Right lobe of liver (tissue), 4 donors: ENCODE results near the gene EXOC1L.

Experiments
- CTCF ChIP-seq, 4 donors: fragments of 200-600 bp in 3 of 4; fragments of 450-650 bp in 1 of 4; IDR thresholded peaks; one replicate each; pipeline versions ENCODE4 v1.5.1 to v1.8.0; 2016 to 2022; ENCODE audit warnings: antibody characterized with exemption in 4 of 4, mild to moderate bottlenecking in 2 of 4
- POLR2A ChIP-seq: fragments of 450-650 bp; IDR thresholded peaks from one replicate; pipeline ENCODE4 v1.6.1; 2017; ENCODE audit warnings: antibody characterized with exemption, mild to moderate bottlenecking
- donor health status: DM: no; HTN: no; CAD: no.
- donor health status: DM: no; HTN: no; CAD: no.
- donor health status: DM: no; HTN: yes; CAD: no.

- no peak for TF ChIP-seq CTCF (IDR thresholded peaks at IDR 0.05)
- TF ChIP-seq POLR2A = no peak
Observed at GRCh38 chr4:55880652-55881280, 61.2 kb downstream of the EXOC1L start.
